EL (cell line): Measurements from ENCODE around the gene ZFYVE28.

Source experiments
- DNase-seq: peaks from one replicate; pipeline ENCODE4 v3.0.0-alpha.2; 2016

ZFYVE28 gene

DNA sequence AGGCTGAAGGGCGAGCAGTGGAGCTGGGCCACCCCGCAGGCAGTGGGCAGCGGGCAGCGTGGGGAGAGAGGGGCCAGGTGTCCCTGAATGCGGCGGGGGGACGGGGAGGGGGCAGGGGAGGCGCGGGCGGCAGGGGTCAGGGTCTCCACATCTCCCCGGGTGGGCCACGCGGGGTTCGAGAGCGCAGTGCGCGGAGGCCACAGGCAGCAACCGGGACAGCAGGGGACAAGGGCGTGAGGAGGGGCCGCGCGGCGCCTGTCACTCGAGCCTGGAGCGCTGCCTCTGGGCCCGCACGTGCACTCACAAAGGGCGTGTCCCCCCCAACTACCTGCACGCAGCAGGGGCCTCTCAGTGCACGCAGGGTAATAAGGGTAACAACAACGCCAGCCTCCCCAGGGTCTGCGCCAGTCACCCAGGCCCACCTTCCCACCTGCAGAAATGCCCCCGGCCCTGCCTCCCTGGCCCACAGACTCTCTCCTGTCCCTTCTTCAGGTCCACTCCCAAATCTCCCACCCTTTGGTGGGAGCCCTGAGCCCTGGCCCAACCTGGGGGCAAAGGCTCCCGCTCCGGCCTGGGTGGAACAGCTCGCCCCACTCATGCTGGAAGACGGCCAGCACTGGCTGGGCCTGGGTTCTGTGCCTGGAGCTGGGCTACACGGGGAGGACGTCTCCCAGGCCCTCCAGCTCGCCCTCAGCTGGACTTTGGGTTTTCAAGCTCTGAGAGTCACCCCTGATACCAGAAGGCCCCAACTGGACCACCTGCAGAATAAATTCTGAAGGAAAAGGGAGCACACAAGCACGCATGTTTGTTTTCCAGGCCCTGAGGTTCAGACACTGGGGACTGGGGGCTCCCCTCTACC lies 53.2 kb downstream of the ZFYVE28 start:
- DNase-seq = no peak

DNA sequence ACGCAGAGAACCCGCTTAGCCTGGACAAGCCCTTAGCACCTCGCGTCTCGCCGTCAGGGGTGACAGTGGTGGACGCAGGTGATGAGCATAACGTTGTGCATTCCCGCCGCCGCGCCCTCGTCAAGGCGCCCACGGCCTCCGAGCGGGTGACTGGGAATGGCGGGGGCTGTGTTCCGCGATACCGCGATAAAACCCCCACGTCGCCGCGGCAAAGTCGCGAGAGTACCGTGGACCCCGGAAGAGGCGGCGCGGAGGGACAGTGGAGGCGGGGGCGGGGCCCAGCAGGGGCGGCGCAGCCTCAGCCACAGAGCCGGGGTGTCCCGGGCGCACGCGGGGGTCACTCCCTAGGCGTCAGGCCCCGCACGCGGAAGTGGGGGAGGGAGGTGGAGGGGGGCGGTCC lies 53.8 kb downstream of the ZFYVE28 start:
- DNase-seq = peak; percentile 60

GRCh38 chr4:2363951-2364653 lies 54.3 kb downstream of the ZFYVE28 start:
- DNase-seq = no peak

- DNase-seq = peak; percentile 9
Observed at GRCh38 chr4:2363056-2363721, 55.3 kb downstream of the ZFYVE28 start.

GRCh38 chr4:2362266-2363055 lies 56.0 kb downstream of the ZFYVE28 start:
- no peak for DNase-seq

- DNase-seq = no peak
Observed at GRCh38 chr4:2361366-2362265, 56.8 kb downstream of the ZFYVE28 start.

- DNase-seq = no peak
Observed at GRCh38 chr4:2360396-2360730, 58.1 kb downstream of the ZFYVE28 start.

- no peak for DNase-seq
Observed at GRCh38 chr4:2359591-2360395, 58.7 kb downstream of the ZFYVE28 start.

DNA sequence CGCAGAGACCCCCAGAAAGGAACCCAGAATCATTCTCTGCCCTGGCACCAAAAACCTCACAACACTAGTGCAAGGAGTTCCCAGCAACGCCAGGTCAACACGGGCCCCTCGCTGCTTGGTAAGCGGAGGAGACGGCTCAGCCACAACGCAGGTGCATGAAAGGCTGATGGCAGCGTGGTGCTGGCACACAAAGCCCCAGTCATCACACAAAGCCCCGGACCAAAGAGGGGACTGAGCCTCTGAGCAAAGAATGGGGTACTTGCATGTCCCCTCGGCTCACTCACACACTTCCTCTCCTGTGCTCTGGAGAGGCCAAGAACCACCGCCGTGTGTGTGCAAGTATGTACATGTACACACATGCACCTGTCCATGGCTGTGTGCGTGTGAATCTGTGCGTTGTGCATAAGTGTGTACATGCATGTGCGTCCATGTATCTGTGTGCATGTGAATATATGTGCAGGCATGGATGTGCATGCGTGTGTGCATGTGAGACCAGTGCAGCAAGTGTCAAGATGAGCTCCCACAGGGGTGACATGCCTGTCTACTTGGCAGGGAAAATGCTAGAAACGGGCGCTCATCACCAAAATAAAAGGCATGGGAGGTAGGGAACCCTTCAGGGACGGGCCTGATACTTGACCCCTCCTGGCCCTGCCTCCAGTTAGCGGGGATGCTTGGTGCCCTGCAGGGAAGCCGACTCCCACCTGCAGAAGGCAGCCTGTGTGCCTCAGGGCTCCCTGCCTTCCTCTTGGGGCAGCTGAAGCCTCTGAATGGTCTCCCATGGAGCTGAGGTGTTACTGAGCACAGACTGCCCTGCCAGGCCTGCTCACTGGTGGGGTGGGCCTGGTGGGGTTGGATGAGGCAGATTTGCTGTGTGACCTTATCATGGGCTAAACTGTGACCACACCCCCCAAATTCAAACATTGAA lies 60.4 kb downstream of the ZFYVE28 start:
- DNase-seq = no peak

DNA sequence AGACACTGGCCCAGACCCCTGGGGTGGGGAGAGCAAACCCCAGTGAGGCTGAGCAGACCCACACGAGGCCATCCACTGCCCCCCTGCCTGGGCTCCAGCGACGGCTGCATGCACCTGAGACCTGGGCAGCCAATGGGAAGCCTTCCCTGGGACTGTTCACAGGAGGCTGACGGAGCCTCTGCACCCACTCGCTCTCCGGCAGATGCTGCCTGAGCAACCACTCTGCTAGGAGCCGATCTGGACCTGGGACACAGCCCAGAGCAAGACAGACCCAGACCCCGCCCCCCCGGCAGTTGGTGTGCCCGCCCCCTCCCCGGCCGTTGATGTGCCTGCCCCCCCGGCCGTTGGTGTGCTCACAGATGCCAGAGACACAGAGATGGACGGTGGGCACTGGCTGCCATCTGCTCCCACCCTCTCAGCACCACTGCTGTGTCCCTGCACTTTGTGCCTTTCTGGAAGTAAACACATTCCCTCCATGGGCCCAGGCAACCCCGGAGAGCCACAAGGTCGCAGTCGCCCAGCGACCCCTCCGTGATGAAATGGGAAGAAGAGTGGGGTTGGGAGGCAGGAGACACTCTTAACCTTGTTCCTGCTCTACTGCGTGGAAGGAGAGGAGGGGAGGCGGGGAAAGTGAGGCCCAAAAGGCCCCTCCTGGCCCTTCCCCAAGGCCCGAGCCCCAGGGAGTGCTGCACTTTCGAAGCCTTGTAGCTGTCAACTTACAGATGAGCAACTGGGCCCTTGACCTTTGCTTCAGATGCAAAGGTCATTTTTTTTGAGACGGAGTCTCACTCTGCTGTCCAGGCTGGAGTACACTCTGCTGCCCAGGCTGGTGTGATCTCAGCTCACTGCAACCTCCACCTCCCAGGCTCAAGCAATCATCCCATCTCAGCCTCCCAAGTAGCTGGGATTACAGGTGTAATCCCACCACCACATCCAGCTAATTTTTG lies 62.0 kb downstream of the ZFYVE28 start:
- DNase-seq = no peak

DNA sequence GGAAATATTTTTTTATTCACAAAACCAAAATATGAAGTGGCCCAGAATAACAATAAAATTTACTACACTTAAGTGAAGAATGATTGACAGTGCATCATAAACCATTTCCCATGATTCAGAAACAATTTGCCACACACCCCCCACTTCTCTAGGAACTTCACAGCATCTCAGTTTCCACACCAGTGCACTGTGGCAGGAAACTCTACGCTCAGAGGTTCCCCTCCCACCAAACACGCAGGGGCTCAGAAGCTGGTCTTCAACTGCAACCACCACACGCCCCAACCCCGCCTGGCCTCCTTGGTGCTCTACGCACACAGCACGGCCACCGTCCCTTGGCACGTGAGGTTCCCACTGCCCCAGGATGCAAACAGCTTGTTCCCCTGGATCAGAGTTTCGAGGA lies 63.7 kb downstream of the ZFYVE28 start:
- DNase-seq = no peak

DNA sequence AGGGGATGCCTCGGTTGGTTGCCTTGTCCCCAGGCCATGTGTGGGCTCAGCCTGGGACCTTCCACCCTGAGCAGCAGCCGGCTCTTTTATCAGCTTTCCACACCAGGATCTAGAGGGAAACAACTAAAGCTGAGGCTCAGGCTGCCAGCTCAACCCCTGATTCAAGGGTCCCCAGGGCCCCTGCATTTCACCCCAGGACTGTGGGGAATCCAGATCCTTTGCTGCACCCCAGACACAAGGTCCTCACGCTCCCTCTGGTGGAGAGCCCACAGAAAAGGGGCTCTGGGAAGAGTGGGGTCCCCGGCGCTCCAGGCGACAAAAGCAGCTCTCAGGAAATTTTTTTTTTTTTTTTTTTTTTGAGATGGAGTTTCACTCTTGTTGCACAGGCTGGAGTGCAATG lies 64.3 kb downstream of the ZFYVE28 start:
- DNase-seq = no peak

- DNase-seq = no peak
Observed at GRCh38 chr4:2353222-2354107, 65.0 kb downstream of the ZFYVE28 start.

DNA sequence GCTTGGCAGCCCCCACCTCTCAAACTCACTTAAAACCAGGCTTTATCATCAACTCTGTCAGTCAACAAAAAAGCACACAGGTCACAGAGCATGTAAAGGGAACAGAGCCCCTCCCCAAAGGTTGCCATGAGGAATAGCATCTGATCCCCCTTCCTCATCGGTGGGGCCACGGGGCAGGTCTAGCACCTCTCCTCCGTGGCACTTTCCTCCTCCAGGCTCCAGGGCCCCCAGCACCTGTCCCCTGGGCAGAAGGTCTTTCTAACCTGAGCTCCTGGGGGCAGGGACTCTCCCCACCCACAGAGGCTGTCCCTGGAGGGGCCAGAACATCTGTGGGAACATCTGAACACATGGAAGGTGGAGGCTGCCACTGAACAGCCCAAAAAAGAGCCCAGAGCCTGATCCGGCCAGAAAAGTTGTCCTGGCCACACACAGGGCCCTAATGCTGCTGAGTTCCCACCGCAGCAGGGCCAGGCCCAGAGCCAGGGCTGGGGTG lies 65.7 kb downstream of the ZFYVE28 start:
- DNase-seq = no peak

- no peak for DNase-seq
Observed at GRCh38 chr4:2352171-2352570, 66.3 kb downstream of the ZFYVE28 start.

- DNase-seq = no peak
Observed at GRCh38 chr4:2350982-2351381, 67.5 kb downstream of the ZFYVE28 start.

- no peak for DNase-seq
Observed at GRCh38 chr4:2348786-2349185, 69.7 kb downstream of the ZFYVE28 start.

DNA sequence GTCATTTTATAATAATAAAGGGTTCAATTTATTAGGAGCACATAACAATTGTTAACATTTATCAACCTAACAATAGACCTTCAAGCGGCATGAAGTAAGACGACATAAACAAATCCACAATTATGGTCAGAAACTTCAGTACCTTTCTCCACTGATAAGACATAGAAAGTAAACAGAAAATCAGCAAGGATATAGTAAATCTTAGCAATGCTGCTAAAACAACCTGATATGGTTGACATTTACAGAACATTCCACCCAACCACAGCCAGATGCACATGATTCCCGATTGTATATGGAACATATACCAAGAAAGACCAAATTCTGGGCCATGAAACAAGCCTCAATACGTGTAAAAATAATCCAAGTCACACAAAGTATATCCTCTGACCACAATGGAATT lies 71.3 kb downstream of the ZFYVE28 start:
- DNase-seq = no peak
